Tibial nerve (tissue), 4 donors: ENCODE measurements around the gene TMEM269.

Experiments used
- CTCF ChIP-seq, 5 experiments: fragments of 200-600 bp in 3 of 5; fragments of 450-650 bp in 2 of 5; sonication (generic) in 3 of 5; IDR thresholded peaks; one replicate each; pipeline ENCODE4 v1.5.1; 2016 to 2019; ENCODE audit warnings: antibody characterized with exemption in 5 of 5, mild to moderate bottlenecking in 3 of 5, moderate library complexity in 2 of 5
- EP300 ChIP-seq, 2 donors: sonication (generic); formaldehyde crosslinking; IDR thresholded peaks; one replicate each; pipeline ENCODE4 v1.6.1; 2017; ENCODE audit warnings: antibody characterized with exemption in 2 of 2, mild to moderate bottlenecking in 1 of 2
- POLR2A ChIP-seq, 2 donors: fragments of 450-650 bp; IDR thresholded peaks; one replicate each; pipeline ENCODE4 v1.6.1; 2017; ENCODE audit warnings: antibody characterized with exemption in 2 of 2, mild to moderate bottlenecking in 2 of 2, moderate library complexity in 2 of 2

GRCh38 chr1:42741706-42742105, 43.1 kb upstream of the TMEM269 start:
- TF ChIP-seq CTCF (IDR thresholded peaks at IDR 0.05) (no peak), POLR2A (IDR thresholded peaks at IDR 0.05) (no peak), EP300 (IDR thresholded peaks at IDR 0.05) (no peak)
